Neural progenitor cell (in vitro differentiated cells): Measurements from ENCODE around the gene UCK2. TPM values are rescaled to one million over a fixed set of nuclear protein-coding genes. Genes with fewer than 3 reads are reported as not detected.
A peak's percentile ranks its signal among the peaks of the same experiment; 100 is the strongest.

ENCODE experiments used
- DNase-seq: peaks from one replicate; pipeline ENCODE4 v3.0.0-alpha.2; 2016; ENCODE audit warnings: low spot score
- H2AFZ ChIP-seq: fragments of 200-600 bp; sonication (generic); replicated peaks from 2 replicates; pipeline ENCODE4 v1.6.1; 2016; ENCODE audit warnings: antibody characterized with exemption
- H3F3A ChIP-seq: fragments of 200-600 bp; sonication (generic); 2 replicates; pipeline ENCODE4 v1.6.1; 2016; ENCODE audit warnings: antibody characterized with exemption, low read depth
- H3K27ac ChIP-seq: fragments of 200-600 bp; sonication (generic); 2 replicates; pipeline ENCODE4 v1.5.1; 2016; ENCODE audit warnings: mild to moderate bottlenecking
- H3K27me3 ChIP-seq: fragments of 200-600 bp; sonication (generic); 2 replicates; pipeline ENCODE4 v1.6.1; 2016; ENCODE audit warnings: mild to moderate bottlenecking, moderate library complexity
- H3K36me3 ChIP-seq: fragments of 200-600 bp; sonication (generic); 2 replicates; pipeline ENCODE4 v1.5.1; 2016
- H3K4me1 ChIP-seq: fragments of 200-600 bp; sonication (generic); 2 replicates; pipeline ENCODE4 v1.6.1; 2016; ENCODE audit warnings: mixed run types
- H3K4me2 ChIP-seq: fragments of 200-600 bp; sonication (generic); 2 replicates; pipeline ENCODE4 v1.6.1; 2016
- H3K4me3 ChIP-seq: fragments of 200-600 bp; sonication (generic); 2 replicates; pipeline ENCODE4 v1.5.1; 2016
- H3K79me2 ChIP-seq: fragments of 200-600 bp; sonication (generic); 2 replicates; pipeline ENCODE4 v1.6.1; 2016; ENCODE audit warnings: low read depth
- H3K9ac ChIP-seq: fragments of 200-600 bp; sonication (generic); 2 replicates; pipeline ENCODE4 v1.6.1; 2016
- H3K9me3 ChIP-seq: fragments of 200-600 bp; sonication (generic); 2 replicates; pipeline ENCODE4 v1.5.1; 2016; ENCODE audit warnings: low read depth
- H4K20me1 ChIP-seq: fragments of 200-600 bp; sonication (generic); 2 replicates; pipeline ENCODE4 v1.6.1; 2016; ENCODE audit warnings: low read depth
- H3K27ac Mint-ChIP-seq: 3 replicates; pipeline ENCODE4 v1.8.0; 2021; ENCODE audit warnings: mixed read lengths
- H3K27me3 Mint-ChIP-seq: 2 replicates; pipeline ENCODE4 v1.8.0; 2022; ENCODE audit warnings: low read depth, mild to moderate bottlenecking, inconsistent platforms, moderate library complexity, mixed read lengths; ENCODE audit not compliant: insufficient read depth
- H3K36me3 Mint-ChIP-seq: 3 replicates; pipeline ENCODE4 v1.8.0; 2021; ENCODE audit warnings: mixed read lengths
- H3K4me1 Mint-ChIP-seq: 3 replicates; pipeline ENCODE4 v1.8.0; 2021; ENCODE audit warnings: mixed read lengths
- H3K4me3 Mint-ChIP-seq: 3 replicates; pipeline ENCODE4 v1.8.0; 2021; ENCODE audit warnings: mild to moderate bottlenecking, moderate library complexity, mixed read lengths
- H3K9me3 Mint-ChIP-seq: 3 replicates; pipeline ENCODE4 v1.8.0; 2020; ENCODE audit warnings: mixed read lengths
- EZH2 ChIP-seq: fragments of 200-600 bp; sonication (generic); IDR thresholded peaks from 2 replicates; pipeline ENCODE4 v1.6.1; 2017; ENCODE audit warnings: antibody characterized with exemption, mild to moderate bottlenecking, moderate library complexity
- EZH2phosphoT487 ChIP-seq: fragments of 200-600 bp; sonication (generic); IDR thresholded peaks from 2 replicates; pipeline ENCODE4 v1.6.1; 2017; ENCODE audit warnings: antibody characterized with exemption
- total RNA-seq: library from RNA; depleted of rRNA; stranded (reverse); fragments of >200 nt; gene quantifications from 2 replicates; pipeline ENCODE4 v1.2.3, GENCODE V29; 2015; ENCODE audit warnings: low replicate concordance
- TF ChIP-seq, protein P1 (sequence below): fragments of 200-600 bp; sonication (generic); IDR thresholded peaks from 2 replicates; pipeline ENCODE4 v1.5.1; 2017; ENCODE audit warnings: antibody characterized with exemption, mild to moderate bottlenecking

UCK2 gene
- total RNA-seq, 1 donor from 2014 or later: 43.8 TPM

- peaks cover 32% of the 10 kb centered on the region for H3K4me1 ChIP-seq
- no peak overlapping the region for H3K4me3 ChIP-seq
- H3K27me3 Mint-ChIP-seq: peaks cover 3% of the 10 kb centered on the region
- no peak overlapping the region for H3K27ac ChIP-seq
- peaks cover 97% of the 10 kb centered on the region for H3K79me2 ChIP-seq
- TF ChIP-seq EZH2 (no peak), EZH2phosphoT487 (no peak)
- TF ChIP-seq, protein P1, sequence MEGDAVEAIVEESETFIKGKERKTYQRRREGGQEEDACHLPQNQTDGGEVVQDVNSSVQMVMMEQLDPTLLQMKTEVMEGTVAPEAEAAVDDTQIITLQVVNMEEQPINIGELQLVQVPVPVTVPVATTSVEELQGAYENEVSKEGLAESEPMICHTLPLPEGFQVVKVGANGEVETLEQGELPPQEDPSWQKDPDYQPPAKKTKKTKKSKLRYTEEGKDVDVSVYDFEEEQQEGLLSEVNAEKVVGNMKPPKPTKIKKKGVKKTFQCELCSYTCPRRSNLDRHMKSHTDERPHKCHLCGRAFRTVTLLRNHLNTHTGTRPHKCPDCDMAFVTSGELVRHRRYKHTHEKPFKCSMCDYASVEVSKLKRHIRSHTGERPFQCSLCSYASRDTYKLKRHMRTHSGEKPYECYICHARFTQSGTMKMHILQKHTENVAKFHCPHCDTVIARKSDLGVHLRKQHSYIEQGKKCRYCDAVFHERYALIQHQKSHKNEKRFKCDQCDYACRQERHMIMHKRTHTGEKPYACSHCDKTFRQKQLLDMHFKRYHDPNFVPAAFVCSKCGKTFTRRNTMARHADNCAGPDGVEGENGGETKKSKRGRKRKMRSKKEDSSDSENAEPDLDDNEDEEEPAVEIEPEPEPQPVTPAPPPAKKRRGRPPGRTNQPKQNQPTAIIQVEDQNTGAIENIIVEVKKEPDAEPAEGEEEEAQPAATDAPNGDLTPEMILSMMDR: no peak
- H3K36me3 Mint-ChIP-seq: peaks cover 28% of the 10 kb centered on the region
- DNase-seq: no peak
- H3F3A ChIP-seq: no peaks in the 10 kb centered on the region
- no peaks in the 10 kb centered on the region for H3K9me3 ChIP-seq
- H3K9me3 Mint-ChIP-seq: peaks cover 18% of the 10 kb centered on the region
- peaks cover 46% of the 10 kb centered on the region for H3K4me1 Mint-ChIP-seq
- no peak overlapping the region for H3K4me3 Mint-ChIP-seq
- H3K27ac Mint-ChIP-seq: no peak overlapping the region
- no peaks in the 10 kb centered on the region for H3K36me3 ChIP-seq
- H3K27me3 ChIP-seq: no peaks in the 10 kb centered on the region
- H2AFZ ChIP-seq: no peak overlapping the region
- H4K20me1 ChIP-seq: peaks cover 74% of the 10 kb centered on the region
- H3K9ac ChIP-seq: no peak overlapping the region
- H3K4me2 ChIP-seq: peak overlapping the region; percentile 13
Measured at GRCh38 chr1:165853528-165854075, 26.2 kb downstream of the UCK2 start.

DNA sequence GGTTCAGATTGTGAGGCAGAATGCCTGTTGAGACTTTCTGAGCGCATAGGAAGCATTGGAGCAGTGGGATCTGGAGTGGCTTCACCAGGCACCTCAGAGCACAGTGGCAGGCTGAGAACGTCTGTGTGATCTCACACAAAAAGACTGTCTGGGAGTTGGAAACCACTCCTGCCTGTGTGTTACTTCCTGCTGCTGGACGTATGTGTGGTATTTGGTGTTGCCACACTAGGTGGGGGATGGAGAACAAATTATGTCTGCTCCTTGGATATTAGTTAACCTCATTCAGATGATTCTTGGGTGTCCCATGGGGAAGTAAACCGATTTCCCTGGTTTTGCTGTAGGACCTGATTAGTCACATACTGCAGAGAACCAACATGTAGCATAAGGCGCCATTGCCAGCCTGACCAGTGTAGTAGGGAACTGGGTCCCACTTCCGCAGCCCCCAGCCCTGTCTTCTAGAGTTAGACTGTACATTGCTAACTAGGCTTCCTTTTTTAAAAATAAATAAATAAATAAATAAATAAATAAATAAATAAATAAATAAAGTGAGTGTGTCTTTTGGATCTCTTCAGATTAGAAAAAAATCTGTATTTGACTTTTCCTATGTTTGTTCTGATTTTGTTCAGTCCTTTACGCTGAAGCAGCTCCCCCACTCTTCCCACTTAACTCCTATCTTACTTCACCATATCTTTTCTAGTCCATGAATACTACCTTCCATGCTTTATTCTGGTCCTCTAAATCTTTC lies 26.9 kb downstream of the UCK2 start:
- H3K4me2 ChIP-seq: peak overlapping the region; percentile 13
- TF ChIP-seq, protein P1: no peak
- TF ChIP-seq EZH2 (no peak), EZH2phosphoT487 (no peak)
- peaks cover 3% of the 10 kb centered on the region for H3K27me3 Mint-ChIP-seq
- H3K4me3 ChIP-seq: no peak overlapping the region
- peaks cover 32% of the 10 kb centered on the region for H3K4me1 ChIP-seq
- peaks cover 15% of the 10 kb centered on the region for H3K9me3 Mint-ChIP-seq
- no peaks in the 10 kb centered on the region for H3K9me3 ChIP-seq
- peak; percentile 16 for DNase-seq
- peaks cover 81% of the 10 kb centered on the region for H4K20me1 ChIP-seq
- peaks cover 97% of the 10 kb centered on the region for H3K79me2 ChIP-seq
- no peak overlapping the region for H3K27ac ChIP-seq
- H3K36me3 ChIP-seq: no peaks in the 10 kb centered on the region
- no peak overlapping the region for H3K27ac Mint-ChIP-seq
- H3K9ac ChIP-seq: no peak overlapping the region
- H3F3A ChIP-seq: no peaks in the 10 kb centered on the region
- H3K27me3 ChIP-seq: no peaks in the 10 kb centered on the region
- H3K4me1 Mint-ChIP-seq: peaks cover 50% of the 10 kb centered on the region
- peaks cover 25% of the 10 kb centered on the region for H3K36me3 Mint-ChIP-seq
- H3K4me3 Mint-ChIP-seq: no peak overlapping the region
- H2AFZ ChIP-seq: no peak overlapping the region

- Histone ChIP-seq H3K27ac (no peak overlapping the region), H3F3A (no peaks in the 10 kb centered on the region), H3K9ac (no peak overlapping the region), H3K4me1 (peaks cover 32% of the 10 kb centered on the region), H3K27me3 (no peaks in the 10 kb centered on the region), H3K36me3 (no peaks in the 10 kb centered on the region), H2AFZ (no peak overlapping the region), H3K4me2 (no peak overlapping the region), H3K4me3 (no peak overlapping the region), H3K9me3 (no peaks in the 10 kb centered on the region), H4K20me1 (peaks cover 89% of the 10 kb centered on the region), H3K79me2 (peaks cover 97% of the 10 kb centered on the region)
- TF ChIP-seq EZH2phosphoT487 (no peak), EZH2 (no peak)
- TF ChIP-seq, protein P1: no peak
- Mint-ChIP-seq H3K4me1 (peaks cover 50% of the 10 kb centered on the region), H3K27me3 (peaks cover 5% of the 10 kb centered on the region), H3K4me3 (no peak overlapping the region), H3K36me3 (peaks cover 31% of the 10 kb centered on the region), H3K9me3 (peaks cover 19% of the 10 kb centered on the region), H3K27ac (peak overlapping the region; percentile 19)
- DNase-seq: no peak
Measured at GRCh38 chr1:165855010-165855838, 27.8 kb downstream of the UCK2 start.
